Sigmoid colon (tissue), 7 donors: ENCODE results near the gene PRIMA1. TPM values are rescaled to one million over a fixed set of nuclear protein-coding genes. Genes with fewer than 3 reads are reported as not detected.

ENCODE experiments used
- DNase-seq: peaks from one replicate; pipeline ENCODE4 v3.0.0-alpha.2; 2019
- H3K27ac ChIP-seq, 4 donors: fragments of 200-600 bp; sonication (generic); one replicate each; pipeline ENCODE4 v1.5.1; 2016 to 2019; ENCODE audit warnings: mild to moderate bottlenecking in 1 of 4
- H3K27me3 ChIP-seq, 3 donors: fragments of 200-600 bp; sonication (generic); one replicate each; pipeline ENCODE4 v1.5.1; 2019; ENCODE audit warnings: mild to moderate bottlenecking in 1 of 3
- H3K36me3 ChIP-seq, 4 donors: fragments of 200-600 bp; sonication (generic); one replicate each; pipeline ENCODE4 v1.5.1; 2016 to 2019
- H3K4me1 ChIP-seq, 4 donors: fragments of 200-600 bp; sonication (generic); one replicate each; pipeline ENCODE4 v1.5.1; 2017 to 2019
- H3K4me3 ChIP-seq, 4 donors: fragments of 200-600 bp; sonication (generic); one replicate each; pipeline ENCODE4 v1.5.1; 2017 to 2019; ENCODE audit warnings: mild to moderate bottlenecking in 2 of 4, moderate library complexity in 1 of 4
- H3K9me3 ChIP-seq, 4 donors: fragments of 200-600 bp in 3 of 4; sonication (generic) in 3 of 4; one replicate each; pipeline versions ENCODE4 v1.5.1 to v1.6.1; 2013 to 2019
- CTCF ChIP-seq, 4 experiments: fragments of 450-650 bp in 3 of 4; fragments of 200-600 bp in 1 of 4; IDR thresholded peaks; one replicate each; pipeline ENCODE4 v1.5.1; 2016 to 2019; ENCODE audit warnings: antibody characterized with exemption in 4 of 4, mild to moderate bottlenecking in 3 of 4, moderate library complexity in 2 of 4
- EP300 ChIP-seq, 4 donors: sonication (generic); formaldehyde crosslinking; IDR thresholded peaks; one replicate each; pipeline ENCODE4 v1.6.1; 2017; ENCODE audit warnings: antibody characterized with exemption in 4 of 4
- POLR2A ChIP-seq, 2 donors: fragments of 450-650 bp; IDR thresholded peaks; one replicate each; pipeline ENCODE4 v1.6.1; 2016; ENCODE audit warnings: antibody characterized with exemption in 2 of 2, mild to moderate bottlenecking in 2 of 2, moderate library complexity in 2 of 2
- POLR2AphosphoS5 ChIP-seq, 4 donors: sonication (generic); formaldehyde crosslinking; IDR thresholded peaks; one replicate each; pipeline ENCODE4 v1.6.1; 2017; ENCODE audit warnings: antibody characterized with exemption in 4 of 4
- WGBS, 2 donors: extraction: QIAGEN DNeasy Blood & Tissue Kit; methylation state at CpG; one replicate each; pipeline ENCODE4 v1.1.7; 2013; 5-methylcytosine and 5-hydroxymethylcytosine counted together
- intact Hi-C: fragments of 100-400 bp; cut with DNase I; formaldehyde crosslinking; loops from one replicate; pipeline ENCODE4 v1.15.1; 2023
- polyA plus RNA-seq, 3 donors: library from polyadenylated mRNA; stranded (reverse); fragments of 200-250 nt; gene quantifications; one replicate each; pipeline ENCODE4 v1.2.3, GENCODE V29; 2013
- total RNA-seq, 4 donors: library from RNA; depleted of rRNA; stranded (reverse); fragments of >200 nt; gene quantifications; one replicate each; pipeline ENCODE4 v1.1.0, GENCODE V29; 2016
- donor health status: healthy with polysubstance abuse.
- donor health status: Bipolar disorder and iron deficiency.
- donor health status: healthy.

The PRIMA1 gene
- total and polyA plus RNA-seq, 7 donors = 0.23 to 21.9 (median 7.6) TPM

GRCh38 chr14:93727917-93728650 is 60.2 kb downstream of the PRIMA1 start:
- TF ChIP-seq CTCF (IDR thresholded peaks at IDR 0.05) (no peak), POLR2A (IDR thresholded peaks at IDR 0.05) (no peak), POLR2AphosphoS5 (IDR thresholded peaks at IDR 0.05) (no peak), EP300 (IDR thresholded peaks at IDR 0.05) (no peak)
- H3K4me1 ChIP-seq = no peaks in the 10 kb centered on the region
- no peaks in the 10 kb centered on the region for H3K27me3 ChIP-seq
- 86 to 91% methylated on average over 19 of the region's 19 CpGs for WGBS, 2 donors
- intact Hi-C loops = no loop called here
- no peaks in the 10 kb centered on the region for H3K9me3 ChIP-seq
- DNase-seq = no peak
- peaks cover 0 to 24% (median 0%) of the 10 kb centered on the region in 4 donors for H3K36me3 ChIP-seq
- H3K27ac ChIP-seq = no peak overlapping the region
- no peak overlapping the region for H3K4me3 ChIP-seq

- Histone ChIP-seq H3K36me3 (peaks cover 0 to 17% (median 0%) of the 10 kb centered on the region in 4 donors), H3K27me3 (no peaks in the 10 kb centered on the region), H3K9me3 (no peaks in the 10 kb centered on the region), H3K27ac (no peak overlapping the region), H3K4me3 (no peak overlapping the region), H3K4me1 (no peaks in the 10 kb centered on the region)
- 80 to 85% methylated on average over 23 of the region's 23 CpGs for WGBS, 2 donors
- TF ChIP-seq EP300 (IDR thresholded peaks at IDR 0.05) (no peak), CTCF (IDR thresholded peaks at IDR 0.05) (no peak), POLR2A (IDR thresholded peaks at IDR 0.05) (no peak), POLR2AphosphoS5 (IDR thresholded peaks at IDR 0.05) (no peak)
- intact Hi-C loops = no loop called here
- no peak for DNase-seq
Measured at GRCh38 chr14:93727039-93727740, 61.1 kb downstream of the PRIMA1 start.

GRCh38 chr14:93725993-93726392 is 62.3 kb downstream of the PRIMA1 start:
- DNase-seq = no peak
- TF ChIP-seq POLR2A (IDR thresholded peaks at IDR 0.05) (no peak), POLR2AphosphoS5 (IDR thresholded peaks at IDR 0.05) (no peak)
- no peaks in the 10 kb centered on the region for H3K4me1 ChIP-seq
- intact Hi-C loops = no loop called here
- no peaks in the 10 kb centered on the region for H3K27me3 ChIP-seq
- peaks cover 0 to 20% (median 0%) of the 10 kb centered on the region in 4 donors for H3K36me3 ChIP-seq
- H3K27ac ChIP-seq = no peak overlapping the region
- H3K4me3 ChIP-seq = no peak overlapping the region
- 91 to 94% methylated on average over 9 of the region's 9 CpGs for WGBS, 2 donors
- H3K9me3 ChIP-seq = no peaks in the 10 kb centered on the region

- peaks cover 0 to 29% (median 0%) of the 10 kb centered on the region in 4 donors for H3K36me3 ChIP-seq
- intact Hi-C loops = no loop called here
- H3K9me3 ChIP-seq = no peaks in the 10 kb centered on the region
- no peaks in the 10 kb centered on the region for H3K4me1 ChIP-seq
- 74 to 85% methylated on average over 21 of the region's 21 CpGs for WGBS, 2 donors
- peak; percentile 56 for DNase-seq
- no peak overlapping the region for H3K4me3 ChIP-seq
- no peak for TF ChIP-seq POLR2A (IDR thresholded peaks at IDR 0.05)
- no peak for TF ChIP-seq CTCF (IDR thresholded peaks at IDR 0.05)
- TF ChIP-seq POLR2AphosphoS5 (IDR thresholded peaks at IDR 0.05) = no peak
- no peak for TF ChIP-seq EP300 (IDR thresholded peaks at IDR 0.05)
- peak overlapping the region in 1 of 4 donors; percentile 23 for H3K27ac ChIP-seq
- no peaks in the 10 kb centered on the region for H3K27me3 ChIP-seq
Measured at GRCh38 chr14:93725002-93725582, 63.2 kb downstream of the PRIMA1 start.

- no peak for TF ChIP-seq POLR2A (IDR thresholded peaks at IDR 0.05)
- no peak for TF ChIP-seq POLR2AphosphoS5 (IDR thresholded peaks at IDR 0.05)
- no peak for TF ChIP-seq CTCF (IDR thresholded peaks at IDR 0.05)
- H3K9me3 ChIP-seq = no peaks in the 10 kb centered on the region
- no peaks in the 10 kb centered on the region for H3K27me3 ChIP-seq
- intact Hi-C loops = no loop called here
- no peak overlapping the region for H3K4me3 ChIP-seq
- H3K36me3 ChIP-seq = peaks cover 0 to 21% (median 0%) of the 10 kb centered on the region in 4 donors
- no peak overlapping the region for H3K27ac ChIP-seq
- 84 to 85% methylated on average over 4 of the region's 4 CpGs for WGBS, 2 donors
- H3K4me1 ChIP-seq = no peaks in the 10 kb centered on the region
- DNase-seq = peak; percentile 57
Measured at GRCh38 chr14:93723001-93723400, 65.3 kb downstream of the PRIMA1 start.
